ENCODE data around the gene PRKCZ.

PRKCZ gene

GRCh38 chr1:2029561-2029960 lies 20.6 kb upstream of the PRKCZ start:
- peaks cover 8% of the 10 kb centered on the region for H3K27me3 ChIP-seq (ENCODE audit: insufficient read depth, poor library complexity, severe bottlenecking)
- H3K4me1 ChIP-seq (ENCODE audit: insufficient read depth, poor library complexity, severe bottlenecking): no peaks in the 10 kb centered on the region

GRCh38 chr1:2030076-2030871 lies 19.9 kb upstream of the PRKCZ start:
- no peak for DNase-seq (ENCODE audit: low spot score)

More at GRCh38 chr1:2029561-2029960, 20.6 kb upstream of the PRKCZ start:
- H3K36me3 ChIP-seq (ENCODE audit: low read depth): no peaks in the 10 kb centered on the region
- H3K4me3 ChIP-seq (ENCODE audit: severe bottlenecking): no peak overlapping the region
- ATAC-seq (ENCODE audit: low read depth): no peak
- H3K9me3 ChIP-seq (ENCODE audit: severe bottlenecking): no peaks in the 10 kb centered on the region
- no peak for DNase-seq (ENCODE audit: low spot score)
- TF ChIP-seq CTCF (IDR thresholded peaks at IDR 0.05; ENCODE audit: poor library complexity, severe bottlenecking): no peak
- H3K27ac ChIP-seq (ENCODE audit: poor library complexity, severe bottlenecking): no peak overlapping the region

GRCh38 chr1:2031546-2032540 lies 18.4 kb upstream of the PRKCZ start:
- no peak for DNase-seq (ENCODE audit: low spot score)

More at GRCh38 chr1:2030076-2030871, 19.9 kb upstream of the PRKCZ start:
- Histone ChIP-seq H3K27me3 (ENCODE audit: insufficient read depth, poor library complexity, severe bottlenecking) (peaks cover 7% of the 10 kb centered on the region), H3K36me3 (ENCODE audit: low read depth) (no peaks in the 10 kb centered on the region), H3K27ac (ENCODE audit: poor library complexity, severe bottlenecking) (no peak overlapping the region), H3K4me3 (ENCODE audit: severe bottlenecking) (no peak overlapping the region), H3K4me1 (ENCODE audit: insufficient read depth, poor library complexity, severe bottlenecking) (no peaks in the 10 kb centered on the region), H3K9me3 (ENCODE audit: severe bottlenecking) (no peaks in the 10 kb centered on the region)
- ATAC-seq (ENCODE audit: low read depth): no peak
- no peak for TF ChIP-seq CTCF (IDR thresholded peaks at IDR 0.05; ENCODE audit: poor library complexity, severe bottlenecking)

GRCh38 chr1:2032737-2033136 lies 17.5 kb upstream of the PRKCZ start:
- Histone ChIP-seq H3K4me1 (ENCODE audit: insufficient read depth, poor library complexity, severe bottlenecking) (no peaks in the 10 kb centered on the region), H3K27ac (ENCODE audit: poor library complexity, severe bottlenecking) (no peak overlapping the region), H3K9me3 (ENCODE audit: severe bottlenecking) (no peaks in the 10 kb centered on the region), H3K36me3 (ENCODE audit: low read depth) (no peaks in the 10 kb centered on the region), H3K4me3 (ENCODE audit: severe bottlenecking) (no peak overlapping the region), H3K27me3 (ENCODE audit: insufficient read depth, poor library complexity, severe bottlenecking) (no peaks in the 10 kb centered on the region)
- DNase-seq (ENCODE audit: low spot score): no peak
- no peak for ATAC-seq (ENCODE audit: low read depth)
- no peak for TF ChIP-seq CTCF (IDR thresholded peaks at IDR 0.05; ENCODE audit: poor library complexity, severe bottlenecking)

More at GRCh38 chr1:2031546-2032540, 18.4 kb upstream of the PRKCZ start:
- no peaks in the 10 kb centered on the region for H3K27me3 ChIP-seq (ENCODE audit: insufficient read depth, poor library complexity, severe bottlenecking)
- H3K27ac ChIP-seq (ENCODE audit: poor library complexity, severe bottlenecking): no peak overlapping the region
- no peaks in the 10 kb centered on the region for H3K4me1 ChIP-seq (ENCODE audit: insufficient read depth, poor library complexity, severe bottlenecking)
- no peak; the same call in 2 of the 3 replicates for ATAC-seq (ENCODE audit: low read depth)
- H3K9me3 ChIP-seq (ENCODE audit: severe bottlenecking): no peaks in the 10 kb centered on the region
- no peak for TF ChIP-seq CTCF (IDR thresholded peaks at IDR 0.05; ENCODE audit: poor library complexity, severe bottlenecking)
- H3K4me3 ChIP-seq (ENCODE audit: severe bottlenecking): no peak overlapping the region
- H3K36me3 ChIP-seq (ENCODE audit: low read depth): no peaks in the 10 kb centered on the region
